HG03064 (cell line): ENCODE measurements around the gene OR10H4.
"Not testable (repeated sequence)": the region's sequence is repeated elsewhere in the genome, so short reads cannot be mapped to it uniquely, and the experiment has no call there.

ENCODE experiments used
- ATAC-seq: cut with Tn5 transposase; IDR thresholded peaks from one replicate; pipeline ENCODE4 v1.9.1; 2021; ENCODE audit warnings: low read depth; ENCODE audit not compliant: unreplicated experiment

The OR10H4 gene

DNA sequence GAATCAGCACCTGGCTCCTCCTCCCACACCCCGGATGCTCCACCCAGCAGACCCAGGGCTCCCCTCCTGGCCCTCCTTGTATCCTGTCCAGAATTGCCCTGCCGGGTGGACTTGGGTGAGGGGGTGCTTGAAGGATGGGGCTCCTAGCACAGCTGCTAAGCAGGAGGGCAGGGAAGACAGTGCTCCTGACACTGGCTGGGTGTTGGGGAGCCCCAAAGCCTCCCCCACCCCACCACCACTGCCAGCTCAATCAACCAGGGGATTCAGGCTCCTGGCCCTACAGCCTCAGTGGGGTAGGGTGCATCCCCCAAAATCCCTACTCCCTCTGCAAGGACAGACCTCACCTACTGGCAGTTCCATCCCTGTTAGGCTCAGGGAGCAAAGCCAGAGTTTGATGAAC is 11.9 kb upstream of the OR10H4 start:
- ATAC-seq = no peak

DNA sequence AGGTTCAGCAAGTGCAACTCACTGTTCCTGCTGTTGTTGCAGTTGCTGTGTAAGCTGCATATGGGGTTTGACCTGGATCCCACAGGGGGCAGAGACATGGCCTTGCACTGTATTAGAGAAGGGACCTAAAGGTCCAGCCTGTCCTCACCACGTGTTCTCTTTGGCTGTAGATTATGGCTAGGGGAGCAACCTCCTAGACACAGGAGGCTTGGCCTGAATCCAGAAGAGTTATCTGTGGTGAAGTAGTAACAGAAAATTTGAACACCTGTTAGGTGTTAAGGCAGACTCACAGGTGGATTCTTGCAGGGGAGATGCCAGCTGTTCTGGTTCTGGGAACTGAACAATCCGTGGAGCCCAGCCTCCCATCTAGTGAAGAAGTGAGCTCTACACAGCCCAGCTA is 11.0 kb upstream of the OR10H4 start:
- ATAC-seq = no peak

- no peak for ATAC-seq
These were observed 4.4 kb upstream of the OR10H4 start for GRCh38 chr19:15944401-15944800.

DNA sequence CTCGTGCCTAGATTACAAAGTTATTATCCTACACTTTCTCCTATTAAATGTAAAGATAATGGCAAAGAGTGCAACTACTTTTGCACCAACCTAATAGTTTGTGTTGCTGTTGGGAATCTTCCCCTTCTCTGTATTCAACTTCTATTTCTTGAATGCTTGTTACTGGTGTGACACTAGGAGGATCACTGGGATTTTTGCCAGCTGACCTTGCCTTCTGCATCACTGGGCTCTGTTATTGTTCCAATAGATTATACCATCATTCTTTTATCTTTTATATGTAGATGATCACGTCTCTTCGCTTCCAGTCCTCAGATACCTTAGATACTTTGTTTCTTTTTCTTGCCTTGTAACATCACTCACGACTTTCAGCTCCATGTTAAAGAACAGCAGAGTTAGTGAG is 3.5 kb upstream of the OR10H4 start:
- no peak for ATAC-seq

DNA sequence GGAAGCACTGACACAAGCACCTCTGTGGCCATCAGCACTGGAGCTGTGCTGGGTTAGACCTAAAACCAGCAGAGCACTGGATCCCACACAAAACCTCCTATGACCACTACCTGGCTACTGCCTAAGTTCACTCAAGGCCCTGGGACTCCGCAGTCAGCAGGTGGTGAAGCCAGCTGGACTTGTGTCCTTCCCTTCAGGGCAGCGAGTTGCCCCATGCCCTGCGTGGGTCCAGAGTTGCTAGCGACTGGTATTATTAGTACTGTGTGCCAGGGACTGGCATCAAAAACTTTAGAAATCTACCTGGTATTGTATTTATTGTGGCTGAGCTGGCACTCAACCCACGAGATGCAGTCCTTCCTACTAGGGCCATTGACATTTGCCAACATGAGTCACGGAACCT is 6.0 kb downstream of the OR10H4 start:
- no peak for ATAC-seq

DNA sequence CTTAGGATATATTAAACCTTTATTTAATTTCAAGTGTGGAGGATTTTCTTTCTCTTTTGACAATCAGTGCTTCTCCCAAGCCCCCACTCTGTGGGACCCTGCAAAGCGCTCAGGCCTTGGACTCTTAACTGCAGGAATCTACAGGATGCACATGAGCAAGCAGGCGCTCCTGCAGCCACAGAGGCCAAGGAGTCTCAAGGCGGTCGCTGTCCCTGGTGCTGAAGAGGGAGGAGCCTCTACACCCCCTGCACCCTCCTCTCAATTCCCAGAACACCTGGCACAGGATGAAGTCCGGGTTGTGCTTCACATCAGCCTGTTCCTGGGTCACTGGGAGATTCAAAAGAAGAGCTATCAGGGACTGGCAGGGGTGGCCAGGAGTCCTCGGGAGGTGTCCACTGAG is 13.5 kb downstream of the OR10H4 start:
- ATAC-seq = no peak

DNA sequence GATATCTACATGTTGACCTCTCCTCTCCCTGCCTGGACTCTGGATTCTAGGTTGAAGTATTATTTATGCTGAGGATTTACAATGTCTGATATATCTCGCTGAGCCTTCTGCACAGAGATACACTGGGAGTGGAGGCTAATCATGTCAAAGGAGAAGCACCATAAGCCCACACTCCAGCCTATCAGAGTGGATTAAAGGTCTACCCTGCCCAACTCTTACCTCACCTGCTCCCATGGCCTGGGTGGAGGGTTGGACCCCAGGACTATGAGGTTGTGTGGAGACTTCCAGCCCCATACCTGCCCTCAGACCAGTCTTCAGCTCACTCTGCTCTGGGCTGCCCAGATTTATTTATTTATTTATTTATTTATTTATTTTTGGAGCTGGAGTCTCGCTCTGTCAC is 15.4 kb downstream of the OR10H4 start:
- ATAC-seq = no peak

GRCh38 chr19:15971224-15971780 is 22.5 kb downstream of the OR10H4 start:
- ATAC-seq = no peak

DNA sequence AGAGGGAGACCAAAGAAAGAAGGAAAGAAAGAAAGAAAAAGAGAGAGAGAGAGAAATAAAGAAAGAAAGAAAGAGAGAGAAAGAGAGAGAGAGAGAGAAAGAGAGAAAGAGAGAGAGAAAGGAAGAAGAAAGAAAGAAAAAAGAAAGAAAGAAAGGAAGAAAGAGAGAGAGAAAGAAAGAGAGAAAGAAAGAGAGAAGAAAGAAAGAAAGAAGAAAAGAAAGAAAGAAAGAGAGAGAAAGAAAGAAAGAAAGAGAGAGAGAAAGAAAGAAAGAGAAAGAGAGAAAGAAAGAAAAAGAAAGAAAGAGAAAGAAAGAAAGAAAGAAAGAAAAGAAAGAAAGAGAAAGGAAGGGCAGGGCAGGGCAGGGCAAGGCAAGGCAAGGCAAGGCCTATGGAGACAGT is 23.2 kb downstream of the OR10H4 start:
- not testable (repeated sequence) for ATAC-seq

GRCh38 chr19:15974856-15975255 is 26.0 kb downstream of the OR10H4 start:
- ATAC-seq = no peak

GRCh38 chr19:15976836-15977689 is 28.3 kb downstream of the OR10H4 start:
- ATAC-seq = no peak

- ATAC-seq = no peak
These were observed 28.9 kb downstream of the OR10H4 start for GRCh38 chr19:15977690-15978089.

DNA sequence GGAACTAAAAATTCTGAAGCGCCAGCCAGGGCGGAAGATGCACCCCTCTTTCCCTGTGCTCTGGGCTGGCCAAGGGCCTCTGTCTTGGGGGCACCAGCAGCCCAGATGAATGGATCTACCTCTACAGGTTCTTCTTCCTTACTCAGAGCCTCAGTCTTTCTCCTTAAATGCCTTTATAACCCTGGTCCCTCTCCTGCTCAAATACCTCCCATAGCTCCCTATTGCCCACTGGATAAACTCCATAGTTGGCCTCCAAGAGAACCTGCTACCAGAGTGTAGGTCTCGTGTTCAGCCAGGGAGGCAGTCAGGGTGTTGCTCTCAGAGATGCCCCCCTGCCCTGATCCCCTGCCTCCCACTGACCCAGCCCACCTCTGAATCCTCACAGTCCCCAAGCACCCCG is 30.5 kb downstream of the OR10H4 start:
- no peak for ATAC-seq

- ATAC-seq = not testable (repeated sequence)
These were observed 37.0 kb downstream of the OR10H4 start for GRCh38 chr19:15985831-15986230.

DNA sequence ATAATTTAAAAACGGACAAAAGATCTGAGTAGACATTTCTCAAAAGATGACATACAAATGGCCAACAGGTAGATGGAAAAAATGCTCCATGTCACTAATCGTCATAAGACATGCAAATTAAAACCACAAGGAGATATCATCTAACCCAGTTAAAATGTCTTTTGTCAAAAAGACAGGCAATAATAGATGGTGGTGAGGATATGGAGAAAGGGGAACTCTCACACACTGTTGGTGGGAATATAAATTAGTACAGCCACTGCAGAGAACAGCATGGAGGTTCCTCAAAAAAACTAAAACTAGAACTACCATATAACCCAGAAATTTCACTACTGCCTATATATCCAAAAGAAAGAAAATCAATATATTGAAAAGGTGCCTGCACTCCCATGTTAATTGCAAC is 37.9 kb downstream of the OR10H4 start:
- no peak for ATAC-seq

DNA sequence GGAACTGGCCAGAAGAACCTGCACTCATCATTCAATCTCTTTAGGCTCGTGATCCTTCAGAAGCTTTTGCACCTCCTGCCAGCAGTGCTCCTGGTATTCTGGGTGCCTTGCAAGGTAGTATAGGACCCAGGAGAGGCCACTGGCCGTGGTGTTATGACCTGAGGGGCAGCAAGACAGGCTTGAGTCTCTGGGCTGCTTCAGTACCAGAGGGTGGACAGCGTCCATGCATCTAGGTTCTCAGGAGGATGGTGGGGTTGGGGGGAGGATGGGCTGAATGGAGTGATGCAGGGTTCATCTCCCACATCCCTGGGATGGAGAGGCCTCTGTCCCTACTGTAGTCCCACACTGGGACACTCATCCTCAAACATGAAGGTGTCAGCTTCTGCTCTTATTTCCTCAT is 41.1 kb downstream of the OR10H4 start:
- no peak for ATAC-seq

GRCh38 chr19:15991602-15992001 is 42.8 kb downstream of the OR10H4 start:
- ATAC-seq = no peak

DNA sequence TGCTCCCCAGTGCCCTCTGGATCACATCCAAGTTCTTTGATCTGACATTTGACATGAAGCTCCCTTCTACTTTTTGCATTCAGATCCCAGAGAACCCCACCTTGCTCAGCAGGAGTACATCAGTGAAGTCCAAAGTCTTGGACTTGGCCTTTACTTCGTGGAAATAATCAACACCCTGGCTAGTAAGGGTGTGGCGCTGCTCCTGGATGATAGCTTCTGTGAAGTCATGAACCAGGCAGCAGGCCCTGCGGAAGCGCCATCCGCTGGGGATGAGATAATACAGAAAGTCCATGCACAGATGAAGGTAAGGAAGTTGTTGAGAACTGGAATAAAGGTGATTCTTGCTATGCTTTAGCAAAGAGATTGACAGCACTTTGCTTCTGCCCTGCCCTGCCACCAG is 43.2 kb downstream of the OR10H4 start:
- ATAC-seq = no peak

DNA sequence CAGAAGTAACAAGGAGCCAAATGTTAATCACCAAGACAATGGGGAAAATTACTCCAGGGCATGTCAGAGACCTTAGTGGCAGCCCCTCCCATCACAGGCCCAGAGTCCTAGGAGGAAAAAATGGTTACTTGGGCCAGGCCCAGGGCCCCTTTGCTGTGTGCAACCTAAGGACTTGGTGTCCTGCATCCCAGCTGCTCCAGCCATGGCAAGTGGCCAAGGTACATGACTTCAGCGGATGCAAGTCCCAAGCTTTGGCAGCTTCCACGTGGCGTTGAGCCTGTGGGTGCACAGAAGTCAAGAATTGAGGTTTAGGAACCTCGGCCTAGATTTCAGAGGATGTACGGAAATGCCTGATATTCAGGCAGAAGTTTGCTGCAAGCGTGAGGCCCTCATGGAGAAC is 46.7 kb downstream of the OR10H4 start:
- ATAC-seq = no peak

GRCh38 chr19:15998166-15998565 is 49.4 kb downstream of the OR10H4 start:
- no peak for ATAC-seq
